IPS-18c (cell line): Measurements from ENCODE around the gene CEP250.
"Not testable (repeated sequence)": the region's sequence is repeated elsewhere in the genome, so short reads cannot be mapped to it uniquely, and the experiment has no call there.

ENCODE experiments used
- H3K4me3 ChIP-seq: 2 replicates; pipeline ENCODE4 v1.7.0; 2013; ENCODE audit warnings: low read depth, mild to moderate bottlenecking, low read length, moderate library complexity; ENCODE audit not compliant: insufficient read depth
- H3K9me3 ChIP-seq: one replicate; pipeline ENCODE4 v1.6.1; 2013; ENCODE audit warnings: mild to moderate bottlenecking, low read length, moderate library complexity; ENCODE audit not compliant: control insufficient read depth, insufficient read depth

The CEP250 gene

GRCh38 chr20:35506872-35507638 lies 51.7 kb downstream of the CEP250 start:
- Histone ChIP-seq H3K4me3 (no peak overlapping the region), H3K9me3 (no peaks in the 10 kb centered on the region)

GRCh38 chr20:35508493-35509218 lies 53.3 kb downstream of the CEP250 start:
- no peaks in the 10 kb centered on the region for H3K9me3 ChIP-seq
- H3K4me3 ChIP-seq = no peak overlapping the region

- Histone ChIP-seq H3K9me3 (no peaks in the 10 kb centered on the region), H3K4me3 (no peak overlapping the region)
Observed at GRCh38 chr20:35510951-35511735, 55.7 kb downstream of the CEP250 start.

- H3K4me3 ChIP-seq = no peak overlapping the region
- H3K9me3 ChIP-seq = no peaks in the 10 kb centered on the region
Observed at GRCh38 chr20:35511814-35512420, 56.5 kb downstream of the CEP250 start.

- no peak overlapping the region for H3K4me3 ChIP-seq
- no peaks in the 10 kb centered on the region for H3K9me3 ChIP-seq
Observed at GRCh38 chr20:35514371-35514932, 59.1 kb downstream of the CEP250 start.

- no peak overlapping the region for H3K4me3 ChIP-seq
- H3K9me3 ChIP-seq = no peaks in the 10 kb centered on the region
Observed at GRCh38 chr20:35515341-35515740, 59.9 kb downstream of the CEP250 start.

- no peak overlapping the region for H3K4me3 ChIP-seq
- no peaks in the 10 kb centered on the region for H3K9me3 ChIP-seq
Observed at GRCh38 chr20:35515949-35516645, 60.7 kb downstream of the CEP250 start.

GRCh38 chr20:35517125-35517524 lies 61.7 kb downstream of the CEP250 start:
- H3K9me3 ChIP-seq = no peaks in the 10 kb centered on the region
- no peak overlapping the region for H3K4me3 ChIP-seq

GRCh38 chr20:35517767-35518166 lies 62.4 kb downstream of the CEP250 start:
- H3K9me3 ChIP-seq, H3K4me3 ChIP-seq: not testable (repeated sequence)

GRCh38 chr20:35518955-35519354 lies 63.6 kb downstream of the CEP250 start:
- Histone ChIP-seq H3K4me3 (no peak overlapping the region), H3K9me3 (no peaks in the 10 kb centered on the region)

- Histone ChIP-seq H3K4me3 (no peak overlapping the region), H3K9me3 (peaks cover 2% of the 10 kb centered on the region)
Observed at GRCh38 chr20:35523298-35523888, 68.0 kb downstream of the CEP250 start.

GRCh38 chr20:35525639-35526038 lies 70.2 kb downstream of the CEP250 start:
- H3K4me3 ChIP-seq = no peak overlapping the region

GRCh38 chr20:35527122-35527769 lies 71.8 kb downstream of the CEP250 start:
- no peak overlapping the region for H3K4me3 ChIP-seq
- peaks cover 2% of the 10 kb centered on the region for H3K9me3 ChIP-seq

More at GRCh38 chr20:35525639-35526038, 70.2 kb downstream of the CEP250 start:
- peaks cover 2% of the 10 kb centered on the region for H3K9me3 ChIP-seq

- Histone ChIP-seq H3K4me3 (no peak within 1 kb of the TSS), H3K9me3 (peaks cover 2% of the 10 kb centered on the region)
Observed at GRCh38 chr20:35529552-35529951, 74.2 kb downstream of the CEP250 start, which contains the start of gene C20orf173. TSS of gene C20orf173 (minus strand) at chr20:35529652. CDS start at chr20:35529373, 279 bp downstream.

- H3K4me3 ChIP-seq = peak overlapping the region; percentile 41; the same call in 1 of the 2 replicates
- no peaks in the 10 kb centered on the region for H3K9me3 ChIP-seq
Observed at GRCh38 chr20:35539756-35540212, 84.4 kb downstream of the CEP250 start.
